Mucosa of descending colon (tissue), 3 donors: ENCODE data around the gene IDH3G. TPM values are rescaled to one million over a fixed set of nuclear protein-coding genes. Genes with fewer than 3 reads are reported as not detected.

Source experiments
- ATAC-seq: fragments of 200-7000 bp; cut with Tn5 transposase; one replicate; pipeline ENCODE4 v1.9.1; 2020; ENCODE audit warnings: mild to moderate bottlenecking, moderate library complexity
- DNase-seq, 3 donors: peaks; one replicate each; pipeline ENCODE4 v3.0.0-alpha.2; 2020
- H3K36me3 ChIP-seq: fragments of 200-600 bp; one replicate; pipeline ENCODE4 v1.8.0; 2021; ENCODE audit warnings: low read depth, mild to moderate bottlenecking
- H3K4me1 ChIP-seq: fragments of 200-600 bp; one replicate; pipeline ENCODE4 v1.8.0; 2021; ENCODE audit warnings: low read depth, mild to moderate bottlenecking
- H3K4me3 ChIP-seq: fragments of 200-600 bp; one replicate; pipeline ENCODE4 v1.8.0; 2021; ENCODE audit warnings: mild to moderate bottlenecking
- H3K9me3 ChIP-seq: fragments of 200-600 bp; one replicate; pipeline ENCODE4 v1.8.0; 2021; ENCODE audit warnings: mild to moderate bottlenecking
- intact Hi-C, 2 donors: fragments of 100-400 bp; cut with DNase I in 1 of 2; cut with micrococcal nuclease in 1 of 2; formaldehyde crosslinking; loops; one replicate each; pipeline versions ENCODE4 v1.11.0 to v1.11.1; 2022; cut with DNase I, micrococcal nuclease
- total RNA-seq, 3 donors: library from RNA; stranded (reverse); fragmentation: NEBNext Ultra II Directional in 2 of 3; extraction: Animal tissue kit (Norgen Biotek cat#: 25700) in 2 of 3; gene quantifications; one replicate each; pipeline versions ENCODE4 v1.2.1 to v1.2.4, GENCODE V29; 2021 to 2023
- TF ChIP-seq, protein P1 (sequence below): fragments of 200-600 bp; IDR thresholded peaks from one replicate; pipeline ENCODE4 v1.8.0; 2022; ENCODE audit warnings: antibody characterized with exemption, mild to moderate bottlenecking
- donor health status: DM: no; HTN: no; CAD: no; lungs with moderate emphysema.
- donor health status: DM: no; HTN: no; CAD: no.
- donor health status: DM: no; HTN: yes; CAD: no.

IDH3G gene
- total RNA-seq, 3 donors from 2014 or later = 57.8 to 89.9 (median 79.3) TPM

DNA sequence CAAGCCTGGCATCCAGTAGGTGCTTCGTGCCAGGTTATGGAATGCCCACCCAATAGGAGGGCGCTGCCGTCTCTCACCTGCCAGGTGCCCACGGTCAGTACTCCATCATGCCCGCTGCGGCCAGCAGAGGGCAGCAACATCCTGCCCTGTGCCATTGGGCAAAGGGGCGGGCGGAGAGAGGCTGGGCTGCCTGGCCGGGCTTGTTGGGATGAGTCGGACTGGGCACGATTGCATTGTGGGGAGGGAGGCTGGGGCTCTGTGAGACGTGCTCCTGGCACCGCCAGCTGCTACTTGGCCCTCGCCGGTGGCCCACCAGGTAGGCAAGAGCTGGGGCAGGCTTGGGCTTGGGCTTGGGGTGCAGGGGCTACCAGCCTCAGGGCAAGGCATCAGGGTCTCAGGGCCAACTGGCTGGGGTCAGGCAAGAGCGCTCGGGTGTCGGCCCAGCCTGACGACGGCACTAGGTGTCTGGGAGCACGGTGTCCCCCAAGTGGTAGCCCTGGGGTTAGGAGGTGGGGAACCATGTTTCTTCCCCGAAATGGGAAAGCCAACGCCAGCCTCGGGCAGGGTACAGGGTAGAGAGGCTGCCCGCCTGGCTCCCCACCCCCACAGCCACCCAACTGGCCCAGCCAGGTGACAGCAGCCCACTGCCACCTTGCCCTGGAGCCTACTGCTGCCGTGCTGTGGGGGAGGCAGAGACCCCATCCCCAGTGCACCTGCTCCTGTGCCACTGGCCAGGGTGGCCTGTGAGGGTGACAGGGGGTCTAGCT, 30.0 kb downstream of the IDH3G start, which contains the start of gene PLXNB3:
Gene PLXNB3 (plus strand): TSS at position 261 of the 767 bp plus-strand sequence. CDS start 1,287 bp downstream, outside the sequence.
- no peak within 1 kb of the TSS for H3K4me3 ChIP-seq
- no peaks in the 10 kb centered on the region for H3K9me3 ChIP-seq
- intact Hi-C loops = loop anchor here in 1 of 2 donors (10.0 kb wide), 1 partner anchor 191 kb away; no protein-coding TSS in a partner anchor

GRCh38 chrX:153763298-153763932, 30.8 kb downstream of the IDH3G start:
- no peaks in the 10 kb centered on the region for H3K9me3 ChIP-seq
- H3K4me3 ChIP-seq = no peak overlapping the region
- DNase-seq (peak in 1 of 3 donors; percentile 46), ATAC-seq (no peak)
- H3K4me1 ChIP-seq = no peaks in the 10 kb centered on the region
- intact Hi-C loops = loop anchor here in 1 of 2 donors (10.0 kb wide), 1 partner anchor 191 kb away; no protein-coding TSS in a partner anchor
- H3K36me3 ChIP-seq = no peaks in the 10 kb centered on the region
- TF ChIP-seq, protein P1, sequence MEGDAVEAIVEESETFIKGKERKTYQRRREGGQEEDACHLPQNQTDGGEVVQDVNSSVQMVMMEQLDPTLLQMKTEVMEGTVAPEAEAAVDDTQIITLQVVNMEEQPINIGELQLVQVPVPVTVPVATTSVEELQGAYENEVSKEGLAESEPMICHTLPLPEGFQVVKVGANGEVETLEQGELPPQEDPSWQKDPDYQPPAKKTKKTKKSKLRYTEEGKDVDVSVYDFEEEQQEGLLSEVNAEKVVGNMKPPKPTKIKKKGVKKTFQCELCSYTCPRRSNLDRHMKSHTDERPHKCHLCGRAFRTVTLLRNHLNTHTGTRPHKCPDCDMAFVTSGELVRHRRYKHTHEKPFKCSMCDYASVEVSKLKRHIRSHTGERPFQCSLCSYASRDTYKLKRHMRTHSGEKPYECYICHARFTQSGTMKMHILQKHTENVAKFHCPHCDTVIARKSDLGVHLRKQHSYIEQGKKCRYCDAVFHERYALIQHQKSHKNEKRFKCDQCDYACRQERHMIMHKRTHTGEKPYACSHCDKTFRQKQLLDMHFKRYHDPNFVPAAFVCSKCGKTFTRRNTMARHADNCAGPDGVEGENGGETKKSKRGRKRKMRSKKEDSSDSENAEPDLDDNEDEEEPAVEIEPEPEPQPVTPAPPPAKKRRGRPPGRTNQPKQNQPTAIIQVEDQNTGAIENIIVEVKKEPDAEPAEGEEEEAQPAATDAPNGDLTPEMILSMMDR = no peak

More for the DNA sequence above, 30.0 kb downstream of the IDH3G start, which contains the start of gene PLXNB3:
- ATAC-seq = peak; percentile 93
- peak; percentile 82 to 86 (median 85) for DNase-seq
- H3K4me1 ChIP-seq = no peaks in the 10 kb centered on the region
- TF ChIP-seq, protein P1 = peak; percentile 52
- no peaks in the 10 kb centered on the region for H3K36me3 ChIP-seq

DNA sequence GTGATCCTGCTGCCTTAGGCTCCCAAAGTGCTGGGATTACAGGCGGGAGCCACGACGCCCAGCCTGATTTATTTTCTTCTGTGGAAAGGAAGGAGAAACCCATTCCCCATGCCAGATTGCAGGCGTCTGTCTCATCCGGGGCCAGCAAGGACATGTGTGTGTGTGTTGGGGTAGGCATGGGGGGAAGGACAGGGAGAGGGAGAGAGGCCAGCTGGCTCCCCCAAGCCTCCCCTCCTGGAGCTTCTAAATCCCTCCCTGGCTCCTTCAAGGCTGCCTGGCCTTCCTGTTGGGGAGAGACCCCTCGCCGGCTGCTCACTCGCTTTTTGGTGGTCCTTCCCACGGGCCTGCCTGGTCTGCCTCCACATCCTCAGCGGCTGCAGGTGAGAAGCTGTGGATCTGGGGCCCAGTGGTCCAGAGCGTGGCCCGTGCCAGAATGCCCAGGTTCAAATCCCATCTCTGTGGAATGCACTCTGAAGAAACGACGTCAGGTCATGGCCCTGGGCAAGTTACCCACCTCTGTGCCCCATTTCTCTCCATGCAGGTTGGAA, 31.5 kb downstream of the IDH3G start:
- Histone ChIP-seq H3K4me3 (no peak overlapping the region), H3K4me1 (no peaks in the 10 kb centered on the region), H3K9me3 (no peaks in the 10 kb centered on the region), H3K36me3 (no peaks in the 10 kb centered on the region)
- intact Hi-C loops = loop anchor here in 1 of 2 donors (10.0 kb wide), 1 partner anchor 192 kb away; no protein-coding TSS in a partner anchor
- ATAC-seq (no peak), DNase-seq (no peak)
- TF ChIP-seq, protein P1 = no peak

- no peaks in the 10 kb centered on the region for H3K4me1 ChIP-seq
- no peak overlapping the region for H3K4me3 ChIP-seq
- ATAC-seq (no peak), DNase-seq (no peak)
- TF ChIP-seq, protein P1 = no peak
- H3K36me3 ChIP-seq = no peaks in the 10 kb centered on the region
- no peaks in the 10 kb centered on the region for H3K9me3 ChIP-seq
- intact Hi-C loops = loop anchor here in 1 of 2 donors (10.0 kb wide), 1 partner anchor 193 kb away; no protein-coding TSS in a partner anchor
These were observed 32.3 kb downstream of the IDH3G start for GRCh38 chrX:153761863-153762262.

DNA sequence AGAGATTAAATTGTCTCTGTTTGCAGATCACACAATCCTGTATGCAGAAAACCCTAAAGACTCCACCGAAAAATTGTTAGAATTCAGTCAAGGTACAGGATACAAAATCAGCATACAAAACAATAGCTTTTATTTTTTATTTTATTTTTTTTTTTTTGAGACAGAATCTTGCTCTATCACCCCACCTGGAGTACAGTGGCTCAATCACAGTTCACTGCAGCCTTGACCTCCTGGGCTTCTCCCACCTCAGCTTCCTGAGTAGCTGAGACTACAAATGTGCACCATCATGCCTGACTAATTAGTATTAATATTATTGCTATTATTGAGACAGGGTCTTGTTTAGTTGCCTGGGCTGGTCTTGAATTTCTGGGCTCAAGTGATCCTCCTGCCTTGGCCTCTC, 39.0 kb downstream of the IDH3G start:
- no peak overlapping the region for H3K4me3 ChIP-seq
- no peaks in the 10 kb centered on the region for H3K9me3 ChIP-seq
- no peak for DNase-seq
- TF ChIP-seq, protein P1 = no peak
- H3K4me1 ChIP-seq = no peaks in the 10 kb centered on the region
- H3K36me3 ChIP-seq = no peaks in the 10 kb centered on the region
- ATAC-seq = no peak
- intact Hi-C loops = no loop called here
